Coronary artery (tissue), 2 donors: Measurements from ENCODE around the gene MAPK1.

Source experiments
- DNase-seq: peaks from one replicate; pipeline ENCODE4 v3.0.0-alpha.2; 2017; ENCODE audit warnings: low spot score
- H3K27ac ChIP-seq, 2 donors: fragments of 200-600 bp; sonication (generic); one replicate each; pipeline ENCODE4 v1.5.1; 2016 to 2019
- H3K4me3 ChIP-seq: fragments of 200-600 bp; sonication (generic); 2 replicates; pipeline ENCODE4 v1.5.1; 2016; ENCODE audit warnings: mild to moderate bottlenecking, moderate library complexity
- CTCF ChIP-seq: fragments of 200-600 bp; sonication (generic); IDR thresholded peaks from one replicate; pipeline ENCODE4 v1.5.1; 2019; ENCODE audit warnings: antibody characterized with exemption

Gene MAPK1

GRCh38 chr22:21762712-21763581, 104.5 kb downstream of the MAPK1 start:
- no peak for DNase-seq
- H3K4me3 ChIP-seq: no peak overlapping the region
- TF ChIP-seq CTCF: no peak
- no peak overlapping the region for H3K27ac ChIP-seq

- TF ChIP-seq CTCF: no peak
- Histone ChIP-seq H3K4me3 (no peak overlapping the region), H3K27ac (no peak overlapping the region)
- DNase-seq: no peak
Observed at GRCh38 chr22:21761994-21762680, 105.3 kb downstream of the MAPK1 start.

- H3K27ac ChIP-seq: no peak overlapping the region
- TF ChIP-seq CTCF: no peak
- DNase-seq: no peak
- no peak overlapping the region for H3K4me3 ChIP-seq
Observed at GRCh38 chr22:21761086-21761485, 106.4 kb downstream of the MAPK1 start.

- Histone ChIP-seq H3K27ac (no peak overlapping the region), H3K4me3 (no peak overlapping the region)
- DNase-seq: no peak
- TF ChIP-seq CTCF: no peak
Observed at GRCh38 chr22:21760640-21761039, 106.8 kb downstream of the MAPK1 start.

- Histone ChIP-seq H3K27ac (no peak overlapping the region), H3K4me3 (no peak overlapping the region)
- no peak for DNase-seq
- TF ChIP-seq CTCF: no peak
Observed at GRCh38 chr22:21759646-21760376, 107.6 kb downstream of the MAPK1 start.

GRCh38 chr22:21759093-21759492, 108.4 kb downstream of the MAPK1 start:
- H3K4me3 ChIP-seq: no peak overlapping the region
- no peak for DNase-seq
- no peak for TF ChIP-seq CTCF
- H3K27ac ChIP-seq: no peak overlapping the region
